HG03064 (cell line): ENCODE measurements around the gene GTF2F1.
"Not testable (repeated sequence)": the region's sequence is repeated elsewhere in the genome, so short reads cannot be mapped to it uniquely, and the experiment has no call there.

Experiments used
- ATAC-seq: cut with Tn5 transposase; IDR thresholded peaks from one replicate; pipeline ENCODE4 v1.9.1; 2021; ENCODE audit warnings: low read depth; ENCODE audit not compliant: unreplicated experiment

GTF2F1 gene

GRCh38 chr19:6360445-6360844, 32.5 kb downstream of the GTF2F1 start:
- not testable (repeated sequence) for ATAC-seq

- no peak for ATAC-seq
Measured at GRCh38 chr19:6359568-6360341, 33.2 kb downstream of the GTF2F1 start.

GRCh38 chr19:6358003-6358402, 35.0 kb downstream of the GTF2F1 start:
- no peak for ATAC-seq

GRCh38 chr19:6357174-6357573, 35.8 kb downstream of the GTF2F1 start:
- no peak for ATAC-seq

GRCh38 chr19:6355321-6356040, 37.5 kb downstream of the GTF2F1 start:
- ATAC-seq: not testable (repeated sequence)

GRCh38 chr19:6354098-6354674, 38.8 kb downstream of the GTF2F1 start:
- no peak for ATAC-seq

GRCh38 chr19:6352381-6353165, 40.4 kb downstream of the GTF2F1 start:
- no peak for ATAC-seq

- ATAC-seq: no peak
Measured at GRCh38 chr19:6350688-6351087, 42.3 kb downstream of the GTF2F1 start.

GRCh38 chr19:6349271-6349670, 43.7 kb downstream of the GTF2F1 start:
- not testable (repeated sequence) for ATAC-seq

- ATAC-seq: no peak
Measured at GRCh38 chr19:6343462-6343861, 49.5 kb downstream of the GTF2F1 start.

- ATAC-seq: no peak
Measured at GRCh38 chr19:6340493-6341201, 52.3 kb downstream of the GTF2F1 start.

GRCh38 chr19:6334490-6335285, 58.3 kb downstream of the GTF2F1 start:
- ATAC-seq: no peak

- ATAC-seq: no peak
Measured at GRCh38 chr19:6333439-6333838, 59.5 kb downstream of the GTF2F1 start, which contains the start of gene ACER1. Gene ACER1 (minus strand): TSS chr19:6333612. CDS start chr19:6333551, 61 bp downstream.
